Omental fat pad (tissue), 4 donors: Measurements from ENCODE around the gene TFF2. TPM values are rescaled to one million over a fixed set of nuclear protein-coding genes. Genes with fewer than 3 reads are reported as not detected.

Experiments used
- ATAC-seq: fragments of 150-250 bp; one replicate; pipeline ENCODE4 v1.9.1; 2016; ENCODE audit warnings: mild to moderate bottlenecking, moderate library complexity; ENCODE audit not compliant: low FRiP score
- DNase-seq: peaks from one replicate; pipeline ENCODE4 v3.0.0-alpha.2; 2019; ENCODE audit warnings: low spot score
- total RNA-seq, 4 donors: library from RNA; depleted of rRNA; stranded (reverse); fragments of >200 nt; gene quantifications; one replicate each; pipeline ENCODE4 v1.1.0, GENCODE V29; 2016
- TF ChIP-seq, protein P1 (sequence below), 3 donors: fragments of 450-650 bp; IDR thresholded peaks; one replicate each; pipeline ENCODE4 v1.5.1; 2016 to 2017; ENCODE audit warnings: antibody characterized with exemption in 3 of 3, mild to moderate bottlenecking in 3 of 3, moderate library complexity in 2 of 3

Gene TFF2
- total RNA-seq, 4 donors from 2014 or later, result not detected

DNA sequence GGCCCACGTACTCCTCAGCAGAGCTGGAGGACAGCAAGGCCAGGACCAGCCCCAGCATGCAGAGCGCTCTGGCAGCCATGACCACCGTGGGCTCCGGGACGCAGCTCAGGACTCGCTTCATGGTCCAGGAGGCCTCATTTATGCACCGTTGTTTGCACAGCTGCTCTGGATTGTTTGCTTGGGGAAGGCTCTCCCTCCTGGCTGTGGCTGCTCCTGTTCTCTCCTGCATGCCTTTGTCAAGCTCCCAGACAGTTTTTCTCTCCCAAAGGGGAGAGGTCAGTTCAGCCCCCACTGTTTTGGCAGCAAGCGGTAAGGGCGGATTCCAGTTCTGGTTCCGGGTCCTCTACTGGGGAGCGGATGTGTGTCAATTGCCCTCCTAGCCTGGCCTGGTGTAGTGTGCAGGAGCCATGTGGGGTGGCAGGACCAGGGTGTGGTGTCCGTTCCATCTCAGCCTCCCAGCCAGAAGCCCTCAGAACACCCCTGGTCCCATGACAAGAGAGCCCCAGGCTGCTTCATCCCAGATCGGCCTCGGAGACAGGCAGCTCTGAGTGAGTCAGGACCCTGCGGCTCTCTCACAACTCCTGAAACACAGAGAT, 35.4 kb downstream of the TFF2 start, which contains the start of gene TFF3:
Gene TFF3 (minus strand): TSS at position 114 of the 596 bp plus-strand sequence. CDS start 35 bp downstream, at position 79.
- DNase-seq (no peak), ATAC-seq (no peak)
- TF ChIP-seq, protein P1, sequence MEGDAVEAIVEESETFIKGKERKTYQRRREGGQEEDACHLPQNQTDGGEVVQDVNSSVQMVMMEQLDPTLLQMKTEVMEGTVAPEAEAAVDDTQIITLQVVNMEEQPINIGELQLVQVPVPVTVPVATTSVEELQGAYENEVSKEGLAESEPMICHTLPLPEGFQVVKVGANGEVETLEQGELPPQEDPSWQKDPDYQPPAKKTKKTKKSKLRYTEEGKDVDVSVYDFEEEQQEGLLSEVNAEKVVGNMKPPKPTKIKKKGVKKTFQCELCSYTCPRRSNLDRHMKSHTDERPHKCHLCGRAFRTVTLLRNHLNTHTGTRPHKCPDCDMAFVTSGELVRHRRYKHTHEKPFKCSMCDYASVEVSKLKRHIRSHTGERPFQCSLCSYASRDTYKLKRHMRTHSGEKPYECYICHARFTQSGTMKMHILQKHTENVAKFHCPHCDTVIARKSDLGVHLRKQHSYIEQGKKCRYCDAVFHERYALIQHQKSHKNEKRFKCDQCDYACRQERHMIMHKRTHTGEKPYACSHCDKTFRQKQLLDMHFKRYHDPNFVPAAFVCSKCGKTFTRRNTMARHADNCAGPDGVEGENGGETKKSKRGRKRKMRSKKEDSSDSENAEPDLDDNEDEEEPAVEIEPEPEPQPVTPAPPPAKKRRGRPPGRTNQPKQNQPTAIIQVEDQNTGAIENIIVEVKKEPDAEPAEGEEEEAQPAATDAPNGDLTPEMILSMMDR (IDR thresholded peaks at IDR 0.05), result no peak

DNA sequence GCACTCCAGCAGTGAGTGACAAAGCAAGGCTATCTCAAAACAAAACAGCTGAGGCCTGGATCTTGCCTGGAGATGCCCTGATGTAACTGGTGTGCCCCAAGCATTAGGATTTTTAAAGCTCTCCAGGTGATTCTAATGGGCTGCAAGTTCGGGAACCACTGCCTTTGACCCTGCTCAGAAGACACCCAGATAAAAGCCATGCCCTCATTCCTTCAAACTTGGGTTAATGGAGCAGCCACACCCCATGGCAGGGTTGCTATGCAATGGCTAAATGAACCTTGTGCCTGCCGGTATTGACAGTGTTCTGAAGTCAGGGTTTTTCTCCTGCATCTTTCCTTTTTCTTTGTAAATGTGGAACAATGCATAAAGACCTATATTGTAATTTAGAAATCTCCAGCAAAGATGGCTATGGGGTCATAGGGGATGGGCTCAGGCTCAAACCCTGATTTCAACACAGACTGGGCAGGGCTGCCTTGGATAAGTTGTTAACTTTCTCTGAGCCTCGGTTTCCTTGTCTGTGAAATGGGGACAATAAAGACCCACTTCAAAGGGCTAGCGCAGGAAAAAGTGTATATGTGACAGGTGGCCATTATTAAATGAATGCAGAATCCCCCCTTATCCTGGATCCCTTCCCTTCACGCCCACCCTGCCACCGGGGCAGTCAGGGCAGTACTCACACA, 36.0 kb downstream of the TFF2 start:
- ATAC-seq, result no peak
- DNase-seq, result no peak
- TF ChIP-seq, protein P1 (IDR thresholded peaks at IDR 0.05), result no peak

DNA sequence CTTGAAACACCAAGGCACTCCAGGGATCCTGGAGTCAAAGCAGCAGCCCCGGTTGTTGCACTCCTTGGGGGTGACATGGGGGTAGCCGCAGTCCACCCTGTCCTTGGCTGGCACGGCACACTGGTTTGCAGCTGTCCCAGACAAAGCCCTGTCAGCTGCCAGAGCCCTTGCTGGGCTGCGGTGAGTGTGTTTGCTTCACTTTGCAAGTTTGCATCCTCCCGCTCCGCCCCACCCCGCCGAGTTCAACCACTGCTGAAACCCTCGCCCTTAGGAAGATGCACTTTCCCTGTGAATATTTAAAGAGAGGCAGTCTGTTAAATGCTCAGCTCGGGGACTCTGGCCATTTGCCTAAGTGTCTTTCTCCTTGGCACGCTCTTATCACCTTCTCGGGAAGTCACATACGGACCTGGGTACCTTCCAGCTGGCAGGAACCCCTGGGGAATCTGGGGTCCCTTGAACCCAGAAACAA, 37.3 kb downstream of the TFF2 start:
- ATAC-seq, result no peak
- DNase-seq, result no peak
- TF ChIP-seq, protein P1 (IDR thresholded peaks at IDR 0.05), result no peak

DNA sequence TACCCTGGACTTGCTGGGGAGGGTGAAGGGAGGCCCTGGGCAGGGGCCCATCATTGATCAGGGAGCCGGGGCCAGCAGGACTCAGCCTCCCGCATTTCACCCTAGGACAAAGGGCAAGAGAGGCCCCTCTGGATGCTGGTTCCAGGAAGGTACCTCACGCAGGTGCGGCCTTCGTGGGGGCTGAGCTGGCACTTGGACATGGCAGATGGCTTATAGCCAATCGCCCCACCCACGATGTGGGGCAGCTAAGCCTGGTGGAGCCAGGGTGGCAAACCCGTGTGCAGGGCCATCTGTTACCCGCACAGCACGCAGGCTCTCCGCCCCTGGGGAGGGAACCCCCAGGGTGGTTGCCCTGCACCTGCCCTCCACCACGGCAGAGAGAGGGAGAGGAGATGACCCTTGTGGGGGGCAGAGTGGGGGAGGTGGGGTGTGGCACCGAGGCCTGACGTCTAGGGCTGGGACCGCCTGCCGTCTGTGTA, 38.1 kb downstream of the TFF2 start:
- DNase-seq, result no peak
- ATAC-seq, result no peak
- TF ChIP-seq, protein P1 (IDR thresholded peaks at IDR 0.05), result no peak

DNA sequence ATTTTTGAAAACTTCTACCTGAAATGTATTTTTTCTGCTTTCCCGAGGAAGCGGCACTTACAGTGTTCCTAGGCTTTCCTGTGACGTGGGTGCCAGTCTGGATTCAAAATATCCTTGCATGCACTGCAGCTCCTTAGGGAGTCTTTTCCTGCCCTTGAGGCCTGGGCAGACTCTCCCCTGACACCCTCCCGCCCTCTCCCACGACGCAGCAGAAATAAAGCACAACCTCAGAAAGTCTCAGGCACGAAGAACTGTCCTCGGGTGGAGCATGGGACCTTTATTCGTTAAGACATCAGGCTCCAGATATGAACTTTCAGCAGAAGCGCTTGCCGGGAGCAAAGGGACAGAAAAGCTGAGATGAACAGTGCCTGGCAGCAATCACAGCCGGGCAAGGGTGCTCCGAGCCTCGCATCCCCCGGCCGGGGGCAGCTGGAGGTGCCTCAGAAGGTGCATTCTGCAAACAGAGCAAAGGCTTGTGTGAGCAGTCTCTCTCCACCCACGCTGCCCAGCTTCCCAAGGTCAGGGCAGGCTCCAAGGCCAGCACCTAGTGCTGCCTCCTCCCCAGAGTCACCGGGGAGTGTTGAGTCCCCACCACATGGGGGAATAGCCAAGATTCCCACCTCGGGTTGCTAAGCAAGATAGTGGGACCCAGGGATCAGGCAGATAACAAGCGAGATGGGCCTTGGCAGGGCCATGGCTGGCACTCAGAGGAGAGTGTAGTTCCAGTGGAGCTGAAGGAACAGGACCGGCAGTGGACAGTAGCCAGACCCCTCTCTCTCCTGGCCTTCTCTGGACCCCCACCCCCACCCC, 38.8 kb downstream of the TFF2 start:
- TF ChIP-seq, protein P1 (IDR thresholded peaks at IDR 0.05), result no peak

DNA sequence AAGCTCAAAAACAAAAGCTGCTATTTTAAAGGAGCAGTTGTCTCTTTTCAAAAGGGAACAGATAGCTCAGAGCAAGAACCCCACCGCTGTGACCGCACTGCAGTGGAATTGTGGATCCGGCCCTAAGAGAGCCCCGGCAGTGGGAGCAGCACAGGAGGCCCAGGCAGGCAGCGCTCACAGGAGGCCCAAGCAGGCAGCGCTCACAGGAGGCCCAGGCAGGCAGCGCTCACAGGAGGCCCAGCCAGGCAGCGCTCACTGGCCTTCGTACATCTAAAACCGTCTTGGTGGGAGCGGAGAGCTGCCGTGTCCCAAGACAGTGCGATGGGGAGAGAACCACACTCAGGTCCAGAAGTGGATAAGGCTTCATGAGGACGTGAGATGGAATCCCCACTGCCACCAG, 39.6 kb downstream of the TFF2 start:
- DNase-seq, result no peak
- no peak for ATAC-seq
- TF ChIP-seq, protein P1 (IDR thresholded peaks at IDR 0.05), result no peak

More for the DNA sequence above, 38.8 kb downstream of the TFF2 start:
- ATAC-seq (no peak), DNase-seq (no peak)
